IPS-NIHi11 (cell line): ENCODE data around the gene SENP6.
"Not testable (repeated sequence)": the region's sequence is repeated elsewhere in the genome, so short reads cannot be mapped to it uniquely, and the experiment has no call there.

ENCODE experiments used
- DNase-seq: peaks from one replicate; pipeline ENCODE4 v3.0.0; 2012; ENCODE audit warnings: mixed read lengths, low spot score

SENP6 gene

DNA sequence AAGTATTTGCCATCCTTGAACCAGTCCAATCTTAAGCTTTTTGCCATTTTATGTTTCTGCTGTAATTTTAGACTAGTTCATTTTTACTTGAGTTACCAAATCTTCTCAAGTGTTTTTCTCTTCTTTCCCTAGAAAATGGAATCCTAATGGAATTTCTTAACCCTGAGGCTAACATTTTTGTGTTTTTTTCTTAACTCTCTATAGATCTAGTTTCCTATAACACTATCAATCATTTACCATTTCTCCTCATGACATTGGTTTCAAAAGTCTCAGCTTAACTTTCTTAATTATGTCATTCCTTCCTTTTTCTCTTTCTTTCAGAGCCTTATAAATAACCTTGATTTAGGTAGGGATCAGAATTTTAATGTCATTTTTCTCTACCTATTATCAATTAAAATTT, 54.8 kb downstream of the SENP6 start:
- DNase-seq: no peak

DNA sequence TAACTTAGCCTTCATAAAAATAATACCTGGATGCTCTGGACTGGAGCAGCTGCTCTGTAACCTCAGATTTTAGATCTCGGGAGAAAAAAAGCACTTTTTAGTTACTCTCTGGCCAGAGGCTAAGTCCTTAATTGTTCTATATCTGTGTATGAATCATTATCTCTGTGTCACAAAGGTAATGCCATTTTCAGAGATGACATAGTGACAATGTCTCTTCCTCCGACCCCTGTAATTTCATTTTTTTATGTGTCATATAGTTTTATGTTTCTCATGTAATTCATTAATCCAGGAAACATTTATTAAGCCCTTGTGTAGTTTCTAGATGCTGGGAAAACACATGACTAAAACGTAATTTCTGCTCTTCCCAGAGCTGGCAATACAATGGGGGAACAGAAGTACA, 55.6 kb downstream of the SENP6 start:
- no peak for DNase-seq

- no peak for DNase-seq
Measured at GRCh38 chr6:75666592-75666991, 64.9 kb downstream of the SENP6 start.

- no peak for DNase-seq
Measured at GRCh38 chr6:75673884-75674283, 72.2 kb downstream of the SENP6 start.

- DNase-seq: no peak
Measured at GRCh38 chr6:75676377-75676776, 74.7 kb downstream of the SENP6 start.

DNA sequence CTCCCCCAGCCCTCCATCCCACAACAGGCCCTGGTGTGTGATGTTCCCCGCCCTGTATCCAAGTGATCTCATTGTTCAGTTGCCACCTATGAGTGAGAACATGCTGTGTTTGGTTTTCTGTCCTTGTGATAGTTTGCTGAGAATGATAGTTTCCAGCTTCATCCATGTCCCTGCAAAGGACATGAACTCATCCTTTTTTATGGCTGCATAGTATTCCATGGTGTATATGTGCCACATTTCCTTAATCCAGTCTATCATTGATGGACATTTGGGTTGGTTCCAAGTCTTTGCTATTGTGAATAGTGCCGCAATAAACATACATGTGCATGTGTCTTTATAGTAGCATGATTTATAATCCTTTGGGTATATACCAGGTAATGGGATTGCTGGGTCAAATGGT, 80.9 kb downstream of the SENP6 start:
- DNase-seq: not testable (repeated sequence)

- DNase-seq: not testable (repeated sequence)
Measured at GRCh38 chr6:75683005-75683404, 81.3 kb downstream of the SENP6 start.

GRCh38 chr6:75687535-75687934, 85.9 kb downstream of the SENP6 start:
- DNase-seq: not testable (repeated sequence)

DNA sequence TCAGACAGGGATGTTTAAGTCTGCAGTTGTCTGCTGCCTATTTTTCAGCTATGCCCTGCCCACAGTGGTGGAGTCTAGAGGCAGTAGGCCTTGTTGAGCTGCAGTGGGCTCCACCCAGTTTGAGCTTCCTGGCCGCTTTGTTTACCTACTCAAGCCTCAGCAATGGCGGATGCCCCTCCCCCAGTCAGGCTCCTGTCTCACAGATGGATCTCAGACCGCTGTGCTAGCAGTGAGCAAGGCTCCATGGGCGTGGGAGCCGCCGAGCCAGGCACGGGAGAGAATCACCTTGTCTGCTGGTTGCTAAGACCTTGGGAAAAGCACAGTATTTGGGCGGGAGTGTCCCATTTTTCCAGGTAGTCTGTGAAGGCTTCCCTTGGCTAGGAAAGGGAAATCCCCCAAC, 86.3 kb downstream of the SENP6 start:
- not testable (repeated sequence) for DNase-seq

GRCh38 chr6:75689576-75689975, 87.9 kb downstream of the SENP6 start:
- DNase-seq: no peak

- no peak for DNase-seq
Measured at GRCh38 chr6:75691012-75691411, 89.3 kb downstream of the SENP6 start.

- no peak for DNase-seq
Measured at GRCh38 chr6:75693534-75693933, 91.9 kb downstream of the SENP6 start.

DNA sequence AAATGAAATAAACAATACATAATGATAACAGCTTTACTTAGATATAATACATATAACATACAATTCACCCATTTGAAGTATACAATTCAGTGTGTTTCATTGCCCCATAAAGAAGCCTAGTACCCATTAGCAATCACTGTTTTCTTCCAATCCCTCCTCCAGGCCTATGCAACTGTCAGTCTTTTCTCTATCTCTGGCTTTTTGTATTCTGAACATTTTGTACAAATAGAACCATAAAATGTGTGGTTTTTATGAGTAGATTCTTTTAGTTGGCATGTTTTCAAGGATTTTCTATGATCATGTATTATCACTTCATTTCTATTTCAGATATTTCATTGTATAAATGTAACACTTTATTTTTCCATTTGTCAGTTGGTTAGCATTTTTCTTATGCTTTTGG, 92.7 kb downstream of the SENP6 start:
- DNase-seq: no peak

DNA sequence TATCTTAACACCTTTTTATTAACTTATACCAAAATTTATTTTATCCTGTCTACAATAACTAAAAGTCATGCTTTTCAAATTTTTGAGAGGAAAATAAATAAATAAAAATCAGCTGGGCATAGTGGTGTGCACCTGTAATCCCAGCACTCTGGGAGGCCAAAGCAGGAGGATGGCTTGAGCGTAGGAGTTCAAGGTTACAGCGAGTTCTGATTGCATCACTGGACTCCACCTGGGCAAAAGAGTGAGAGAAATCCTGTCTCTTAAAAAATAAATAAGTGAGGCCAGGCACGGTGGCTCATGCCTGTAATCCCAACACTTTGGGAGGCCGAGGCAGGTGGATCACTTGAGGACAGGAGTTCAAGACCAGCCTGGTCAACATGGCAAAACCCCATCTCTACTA, 106.7 kb downstream of the SENP6 start:
- not testable (repeated sequence) for DNase-seq

GRCh38 chr6:75711173-75711572, 109.5 kb downstream of the SENP6 start:
- no peak for DNase-seq

GRCh38 chr6:75719133-75719532, 117.5 kb downstream of the SENP6 start:
- no peak for DNase-seq

GRCh38 chr6:75723382-75723781, 121.7 kb downstream of the SENP6 start:
- no peak for DNase-seq

DNA sequence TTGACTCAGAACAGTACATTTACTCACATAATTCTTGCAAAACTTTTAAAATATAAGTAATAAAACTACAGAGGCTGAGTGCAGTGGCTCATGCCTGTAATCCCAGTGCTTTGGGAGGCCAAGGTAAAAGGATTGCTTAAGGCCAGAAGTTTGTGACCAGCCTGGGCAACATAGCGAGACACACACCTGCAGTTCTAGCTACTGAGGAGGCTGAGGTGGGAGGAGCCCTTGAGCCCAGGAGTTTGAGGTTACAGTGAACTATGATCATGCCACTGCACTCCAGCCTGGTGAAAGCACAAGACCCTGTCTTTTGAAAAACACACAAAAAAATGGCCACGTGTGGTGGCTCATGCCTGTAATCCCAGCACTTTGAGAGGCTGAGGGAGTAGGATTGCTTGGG, 125.5 kb downstream of the SENP6 start:
- no peak for DNase-seq

- DNase-seq: not testable (repeated sequence)
Measured at GRCh38 chr6:75731029-75731428, 129.3 kb downstream of the SENP6 start.

DNA sequence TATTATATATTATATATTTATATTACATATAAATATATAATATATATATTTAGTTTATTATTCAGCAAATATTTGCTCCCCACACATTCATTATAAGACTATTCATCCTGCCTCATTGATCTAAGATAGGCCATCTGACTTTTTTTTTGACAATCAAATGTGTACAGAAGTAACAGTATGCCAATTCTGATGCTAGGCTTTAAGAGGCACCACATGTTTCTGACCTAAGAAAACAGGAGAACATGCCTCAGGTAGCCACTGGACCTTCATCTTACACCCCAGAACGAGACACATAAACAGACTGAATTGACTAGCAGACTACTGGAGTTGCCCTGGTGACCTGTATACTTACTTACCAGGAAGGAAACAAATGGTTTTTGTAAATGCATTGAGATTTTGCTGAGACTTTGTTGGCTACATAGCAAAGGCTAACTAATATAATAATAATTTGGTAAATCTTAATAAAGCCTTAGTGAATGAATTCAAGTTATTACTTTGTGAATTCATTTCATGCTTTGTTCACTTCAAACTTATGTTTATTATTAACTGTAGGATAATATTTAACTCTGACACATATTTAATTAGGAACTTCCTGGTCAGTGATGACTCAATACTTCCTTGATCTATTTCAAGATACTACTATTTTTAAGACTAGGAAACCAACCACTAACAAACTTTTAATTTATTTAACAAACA, 134.0 kb downstream of the SENP6 start:
- no peak for DNase-seq

- no peak for DNase-seq
Measured at GRCh38 chr6:75743971-75744370, 142.3 kb downstream of the SENP6 start.

GRCh38 chr6:75745404-75745803, 143.7 kb downstream of the SENP6 start:
- DNase-seq: no peak

DNA sequence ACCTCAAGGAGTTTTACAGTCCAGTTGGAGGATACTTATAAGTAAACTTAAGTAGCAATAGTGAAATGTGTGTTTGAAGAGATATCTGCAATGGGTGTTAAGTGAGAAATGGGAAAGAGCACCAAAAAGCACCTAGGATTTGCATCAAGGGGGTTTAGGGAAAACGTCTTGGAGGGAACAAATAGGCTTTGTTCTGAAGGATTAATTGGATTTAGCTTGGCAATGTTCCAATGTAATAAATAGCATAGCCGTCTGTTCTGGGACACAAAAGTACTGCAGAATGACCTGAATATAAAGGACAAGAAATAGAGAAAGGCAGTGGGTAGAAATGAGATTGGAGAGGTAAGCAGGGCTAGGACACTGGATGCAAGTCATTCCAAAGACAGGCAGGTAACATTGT, 144.5 kb downstream of the SENP6 start:
- DNase-seq: no peak
